DND-41 (cell line): ENCODE data around the gene CD22.

ENCODE experiments used
- ATAC-seq: fragments of 200-7000 bp; cut with Tn5 transposase; 3 replicates; pipeline ENCODE4 v1.9.1; 2021; ENCODE audit warnings: low read depth; ENCODE audit not compliant: insufficient read depth
- DNase-seq: peaks from one replicate; pipeline ENCODE4 v3.0.0-alpha.2; 2020
- H2AFZ ChIP-seq: 2 replicates; pipeline ENCODE4 v1.6.0; 2012; ENCODE audit warnings: low read depth, low read length
- H3K27ac ChIP-seq: 2 replicates; pipeline ENCODE4 v1.5.1; 2012; ENCODE audit warnings: low read length, inconsistent platforms
- H3K27me3 ChIP-seq: fragments of 200-600 bp; sonication (generic); 2 replicates; pipeline ENCODE4 v1.6.0; 2012; ENCODE audit warnings: low read length, mild to moderate bottlenecking, inconsistent platforms; ENCODE audit not compliant: insufficient read depth, poor library complexity
- H3K36me3 ChIP-seq: 2 replicates; pipeline ENCODE4 v1.5.1; 2012; ENCODE audit warnings: low read length, inconsistent platforms; ENCODE audit not compliant: insufficient read depth
- H3K4me1 ChIP-seq: 2 replicates; pipeline ENCODE4 v1.5.1; 2012; ENCODE audit warnings: mild to moderate bottlenecking, low read length; ENCODE audit not compliant: insufficient read depth
- H3K4me2 ChIP-seq: 2 replicates; pipeline ENCODE4 v1.6.0; 2012; ENCODE audit warnings: mild to moderate bottlenecking, moderate library complexity, low read length, inconsistent platforms; ENCODE audit not compliant: insufficient read depth
- H3K4me3 ChIP-seq, 2 experiments: fragments of 200-600 bp in 1 of 2; shearing (Covaris generic) in 1 of 2; 2 replicates each; pipeline ENCODE4 v1.5.1; 2012 to 2016; ENCODE audit warnings: inconsistent platforms in 2 of 2, low read length in 2 of 2, mild to moderate bottlenecking in 2 of 2, low read depth in 1 of 2, moderate library complexity in 1 of 2
- H3K79me2 ChIP-seq: 2 replicates; pipeline ENCODE4 v1.6.0; 2012; ENCODE audit warnings: low read length, inconsistent platforms; ENCODE audit not compliant: insufficient read depth
- H3K9ac ChIP-seq: 2 replicates; pipeline ENCODE4 v1.6.0; 2012; ENCODE audit warnings: low read depth, mild to moderate bottlenecking, inconsistent platforms, low read length, moderate library complexity
- H3K9me3 ChIP-seq: 2 replicates; pipeline ENCODE4 v1.5.1; 2012; ENCODE audit warnings: low read length, moderate library complexity, mild to moderate bottlenecking, inconsistent platforms; ENCODE audit not compliant: insufficient read depth, severe bottlenecking
- H4K20me1 ChIP-seq: 2 replicates; pipeline ENCODE4 v1.6.0; 2012; ENCODE audit warnings: low read length; ENCODE audit not compliant: insufficient read depth
- CTCF ChIP-seq: IDR thresholded peaks from 2 replicates; pipeline ENCODE4 v1.5.1; 2012; ENCODE audit warnings: borderline replicate concordance, low read length, moderate library complexity, mild to moderate bottlenecking; ENCODE audit not compliant: poor library complexity, severe bottlenecking; ENCODE audit errors: extremely low read depth
- EZH2 ChIP-seq: IDR thresholded peaks from 3 replicates; pipeline ENCODE4 v1.6.1; 2012; ENCODE audit warnings: borderline replicate concordance, low read depth, mild to moderate bottlenecking, moderate library complexity, low read length, inconsistent platforms; ENCODE audit not compliant: severe bottlenecking

The CD22 gene

DNA sequence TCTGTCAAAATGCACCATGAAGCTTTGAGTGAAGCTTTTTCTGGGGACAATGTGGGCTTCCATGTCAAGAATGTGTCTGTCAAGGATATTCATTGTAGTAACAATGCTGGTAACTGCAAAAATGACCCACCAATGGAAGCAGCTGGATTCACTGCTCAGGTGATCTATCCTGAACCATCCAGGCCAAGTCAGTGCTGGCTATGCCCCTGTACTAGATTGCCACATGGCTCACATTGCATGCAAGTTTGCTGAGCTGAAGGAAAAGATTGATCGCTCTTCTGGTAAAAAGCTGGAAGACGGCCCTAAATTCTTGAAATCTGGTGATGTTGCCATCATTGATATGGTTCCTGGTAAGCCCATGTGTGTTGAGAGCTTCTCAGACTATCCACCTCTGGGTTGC lies 54.5 kb downstream of the CD22 start:
- ATAC-seq (no peak), DNase-seq (no peak)
- TF ChIP-seq CTCF: no peak
- no peak for TF ChIP-seq EZH2
- H3K4me1 ChIP-seq: no peaks in the 10 kb centered on the region
- peaks cover 18% of the 10 kb centered on the region for H3K9me3 ChIP-seq
- H3K9ac ChIP-seq: no peak overlapping the region
- no peak overlapping the region for H2AFZ ChIP-seq
- H3K27me3 ChIP-seq: peaks cover 3% of the 10 kb centered on the region
- no peaks in the 10 kb centered on the region for H3K79me2 ChIP-seq
- H3K27ac ChIP-seq: no peak overlapping the region
- no peak overlapping the region for H3K4me2 ChIP-seq
- H4K20me1 ChIP-seq: no peaks in the 10 kb centered on the region
- H3K4me3 ChIP-seq: no peak overlapping the region
- H3K36me3 ChIP-seq: no peaks in the 10 kb centered on the region

- Histone ChIP-seq H3K4me1 (no peaks in the 10 kb centered on the region), H3K27me3 (no peaks in the 10 kb centered on the region), H4K20me1 (no peaks in the 10 kb centered on the region), H3K4me3 (no peak overlapping the region), H3K4me2 (no peak overlapping the region), H3K79me2 (no peaks in the 10 kb centered on the region), H3K9me3 (peaks cover 21% of the 10 kb centered on the region), H3K36me3 (no peaks in the 10 kb centered on the region), H3K27ac (no peak overlapping the region), H3K9ac (no peak overlapping the region), H2AFZ (no peak overlapping the region)
- no peak for TF ChIP-seq CTCF
- no peak for TF ChIP-seq EZH2
- ATAC-seq (no peak), DNase-seq (no peak)
Observed at GRCh38 chr19:35388277-35389054, 59.5 kb downstream of the CD22 start.

GRCh38 chr19:35389192-35389861 lies 60.3 kb downstream of the CD22 start:
- Histone ChIP-seq H2AFZ (no peak overlapping the region), H3K4me2 (no peak overlapping the region), H3K9ac (no peak overlapping the region), H3K9me3 (peaks cover 21% of the 10 kb centered on the region), H3K27ac (no peak overlapping the region), H3K27me3 (no peaks in the 10 kb centered on the region), H3K4me1 (no peaks in the 10 kb centered on the region), H3K79me2 (no peaks in the 10 kb centered on the region), H3K4me3 (no peak overlapping the region), H4K20me1 (no peaks in the 10 kb centered on the region), H3K36me3 (no peaks in the 10 kb centered on the region)
- ATAC-seq: no peak
- TF ChIP-seq CTCF (no peak), EZH2 (no peak)
- DNase-seq: no peak
